C4-2B (cell line): ENCODE results near the gene SLC34A3.

Source experiments
- H3K27ac ChIP-seq: fragments of 450-650 bp; 2 replicates; pipeline ENCODE4 v1.5.1; 2017
- CTCF ChIP-seq: fragments of 450-650 bp; conservative IDR thresholded peaks from 2 replicates; pipeline ENCODE4 v1.5.1; 2017; ENCODE audit warnings: mild to moderate bottlenecking
- ZFX ChIP-seq: fragments of 450-650 bp; IDR thresholded peaks from 2 replicates; pipeline ENCODE4 v1.6.1; 2017

SLC34A3 gene

DNA sequence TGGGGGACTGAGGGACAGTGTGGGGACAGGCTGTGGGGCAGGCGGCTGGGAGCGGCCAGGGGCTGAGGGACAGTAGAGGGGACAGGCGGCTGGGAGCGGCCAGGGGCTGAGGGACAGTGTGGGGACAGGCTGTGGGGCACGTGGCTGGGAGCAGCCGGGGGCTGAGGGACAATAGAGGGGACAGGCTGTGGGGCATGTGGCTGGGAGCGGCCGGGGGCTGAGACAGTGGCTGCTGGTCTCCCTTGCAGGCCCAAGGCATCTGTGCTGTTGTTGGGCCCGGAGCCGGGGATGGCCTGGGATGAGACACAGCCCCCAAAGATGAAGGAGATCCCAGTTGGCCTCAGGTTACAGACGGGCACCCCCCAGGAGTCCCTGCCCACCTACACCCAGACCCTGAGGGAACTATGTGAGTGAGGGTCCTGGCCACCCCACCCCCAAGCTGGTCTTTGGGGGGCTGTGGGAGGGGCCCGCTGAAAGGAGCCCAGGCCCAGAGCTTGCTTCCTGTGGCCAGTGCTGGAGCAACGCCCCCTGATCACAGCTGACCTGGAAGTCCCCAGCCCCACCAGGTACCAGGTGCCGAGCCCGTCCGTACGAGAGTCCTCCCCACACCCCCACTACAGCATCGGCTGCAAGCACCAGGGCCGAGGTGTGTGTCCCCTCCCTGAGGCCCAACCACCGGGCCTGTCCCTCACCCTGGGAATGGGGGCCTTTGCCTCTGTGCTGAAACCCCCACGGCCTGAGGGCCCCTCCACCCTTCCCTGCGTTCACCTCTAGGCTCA is 21.0 kb downstream of the SLC34A3 start:
- no peak overlapping the region for H3K27ac ChIP-seq
- TF ChIP-seq CTCF: no peak
- TF ChIP-seq ZFX: no peak

DNA sequence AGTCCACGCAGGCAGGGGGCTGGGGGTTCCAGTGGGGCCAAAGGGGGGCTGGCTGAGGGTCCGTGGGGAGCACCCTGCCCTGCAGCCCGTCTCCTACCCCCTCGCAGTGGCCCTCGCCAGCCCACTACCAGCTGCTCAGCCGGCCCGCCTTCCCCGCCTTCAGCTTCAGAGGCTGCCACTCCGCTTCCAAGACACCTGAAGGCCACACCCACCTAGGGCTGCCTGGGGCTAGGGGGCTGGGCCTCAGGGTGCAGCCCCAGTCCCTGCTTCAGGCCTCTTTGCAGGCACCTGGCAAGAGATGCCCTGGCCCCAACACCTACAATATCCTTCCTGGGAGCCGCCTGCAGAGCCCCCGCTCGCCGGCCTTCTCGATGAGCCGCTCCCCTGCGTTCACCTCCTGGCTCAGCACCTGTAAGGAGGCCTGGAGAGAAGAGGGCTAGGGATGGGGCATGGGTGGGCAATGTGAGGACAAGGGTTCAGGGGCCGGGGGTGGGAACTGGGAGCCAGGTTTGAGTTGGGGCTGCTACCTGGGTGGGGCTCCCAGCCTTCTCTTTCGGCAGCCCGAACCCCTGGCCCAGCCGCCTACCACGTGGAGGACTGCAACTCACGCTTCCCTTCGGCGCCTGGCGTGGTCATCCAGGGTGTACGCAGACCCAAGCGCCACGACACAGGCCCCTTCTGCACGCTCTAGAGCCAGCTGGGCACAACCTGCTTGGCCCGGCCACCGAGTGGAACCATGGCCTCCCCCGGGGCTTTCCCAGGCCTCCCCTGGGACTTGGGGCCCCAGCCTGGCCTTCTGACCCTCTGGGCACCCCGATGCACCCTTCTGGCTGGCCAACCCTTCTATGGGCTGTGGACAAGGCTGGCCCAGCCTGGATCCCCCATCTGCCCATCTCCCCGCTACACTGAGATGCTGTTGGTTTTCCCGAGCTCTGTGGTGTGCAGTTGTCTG is 22.1 kb downstream of the SLC34A3 start:
- H3K27ac ChIP-seq: no peak overlapping the region
- no peak for TF ChIP-seq ZFX
- no peak for TF ChIP-seq CTCF

DNA sequence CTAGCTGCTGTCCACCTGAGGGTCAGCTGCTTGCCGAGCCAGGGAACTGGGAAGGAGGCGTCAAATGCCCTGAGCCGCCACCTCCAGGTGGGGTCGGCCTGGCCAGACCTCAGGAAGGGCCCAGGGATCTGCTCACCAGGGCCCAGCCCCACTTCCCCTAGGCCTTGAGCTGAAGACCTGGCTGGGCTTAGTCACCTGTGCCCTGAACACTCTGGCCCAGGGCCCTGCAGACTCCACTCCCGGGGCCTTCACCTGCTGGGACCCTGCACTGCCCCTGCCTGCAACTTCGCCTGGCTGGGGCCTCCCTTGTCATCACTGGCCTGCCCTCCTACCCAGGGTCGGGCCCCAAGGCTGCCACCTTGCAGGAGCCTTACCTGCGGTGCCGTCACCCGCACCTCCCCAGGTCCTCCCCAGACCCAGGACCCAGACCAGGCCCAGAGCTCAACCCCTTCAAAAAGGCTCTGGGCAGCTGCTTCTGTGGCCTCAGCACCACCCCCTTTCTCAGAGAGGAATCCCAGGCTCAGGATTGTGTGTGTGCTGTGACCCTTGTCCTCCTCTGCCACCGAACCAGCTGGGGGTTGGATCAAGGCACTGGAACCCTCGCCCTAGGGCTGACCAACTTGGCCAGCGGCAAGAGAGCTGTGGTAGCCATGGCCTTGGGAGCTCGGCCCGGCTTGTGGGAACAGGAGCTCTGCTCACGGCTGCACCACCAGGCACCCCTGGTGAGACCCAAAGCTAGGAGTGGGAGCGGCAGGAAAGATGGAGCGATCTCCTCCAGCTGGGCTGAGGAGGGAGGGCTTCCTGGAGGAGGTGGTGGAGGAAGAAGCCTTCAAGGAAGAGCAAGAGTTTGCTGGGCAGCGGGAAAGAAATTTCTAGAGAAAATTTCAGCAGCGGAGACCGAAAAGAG is 23.3 kb downstream of the SLC34A3 start:
- H3K27ac ChIP-seq: peak overlapping the region; percentile 90
- TF ChIP-seq ZFX (no peak), CTCF (no peak)

GRCh38 chr9:137254624-137255447 is 24.1 kb downstream of the SLC34A3 start, which contains the start of gene NELFB:
NELFB (plus strand) TSS chr9:137255327.
- peak within 1 kb of the TSS; percentile 90 for H3K27ac ChIP-seq
- no peak for TF ChIP-seq CTCF
- no peak for TF ChIP-seq ZFX

- H3K27ac ChIP-seq: peak overlapping the region; percentile 90
- TF ChIP-seq ZFX (peak; percentile 82; the same call in 1 of the 2 replicates), CTCF (no peak)
Measured at GRCh38 chr9:137255448-137256114, 24.9 kb downstream of the SLC34A3 start.

- TF ChIP-seq CTCF: no peak
- TF ChIP-seq ZFX: no peak
- H3K27ac ChIP-seq: peak overlapping the region; percentile 90
Measured at GRCh38 chr9:137256362-137256761, 25.7 kb downstream of the SLC34A3 start.
